OCI-LY1 (cell line): ENCODE data around the gene OXER1.
A peak's percentile ranks its signal among the peaks of the same experiment; 100 is the strongest.

Experiments used
- H2AFZ ChIP-seq: fragments of 200-600 bp; sonication (generic), shearing (Covaris generic); 2 replicates; pipeline ENCODE4 v1.6.0; 2014; ENCODE audit warnings: antibody characterized with exemption, mild to moderate bottlenecking, low read length
- H3F3A ChIP-seq: fragments of 200-600 bp; sonication (generic), shearing (Covaris generic); 2 replicates; pipeline ENCODE4 v1.6.0; 2014; ENCODE audit warnings: mild to moderate bottlenecking, antibody characterized with exemption, low read length, moderate library complexity; ENCODE audit not compliant: insufficient read depth
- H3K27ac ChIP-seq: fragments of 200-600 bp; sonication (generic); 2 replicates; pipeline ENCODE4 v1.5.1; 2014; ENCODE audit warnings: low read length, mixed run types, mild to moderate bottlenecking, low read depth; ENCODE audit not compliant: poor library complexity, severe bottlenecking
- H3K27me3 ChIP-seq: fragments of 200-600 bp; sonication (generic); 2 replicates; pipeline ENCODE4 v1.6.0; 2014; ENCODE audit warnings: antibody characterized with exemption, mild to moderate bottlenecking, low read length, moderate library complexity; ENCODE audit not compliant: insufficient read depth
- H3K36me3 ChIP-seq: fragments of 200-600 bp; sonication (generic); 2 replicates; pipeline ENCODE4 v1.6.1; 2014; ENCODE audit warnings: mild to moderate bottlenecking, antibody characterized with exemption, low read length, moderate library complexity, mixed read lengths; ENCODE audit not compliant: insufficient read depth
- H3K4me1 ChIP-seq: fragments of 200-600 bp; sonication (generic); 2 replicates; pipeline ENCODE4 v1.5.1; 2014; ENCODE audit warnings: mild to moderate bottlenecking, low read length, moderate library complexity; ENCODE audit not compliant: insufficient read depth, severe bottlenecking
- H3K4me2 ChIP-seq: fragments of 200-600 bp; sonication (generic), shearing (Covaris generic); 2 replicates; pipeline ENCODE4 v1.6.1; 2014; ENCODE audit warnings: low read length
- H3K4me3 ChIP-seq: fragments of 200-600 bp; sonication (generic); 2 replicates; pipeline ENCODE4 v1.5.1; 2014; ENCODE audit warnings: low read length, low read depth, mild to moderate bottlenecking, mixed read lengths; ENCODE audit not compliant: poor library complexity, severe bottlenecking
- H3K79me2 ChIP-seq: fragments of 200-600 bp; shearing (Covaris generic); 2 replicates; pipeline ENCODE4 v1.6.1; 2016; ENCODE audit warnings: mixed run types, low read length, mixed read lengths; ENCODE audit not compliant: insufficient read depth
- H3K9ac ChIP-seq: fragments of 200-600 bp; sonication (generic), shearing (Covaris generic); 2 replicates; pipeline ENCODE4 v1.6.1; 2014; ENCODE audit warnings: mild to moderate bottlenecking, low read length, mixed read lengths
- H3K9me2 ChIP-seq: fragments of 200-600 bp; sonication (generic), shearing (Covaris generic); 2 replicates; pipeline ENCODE4 v1.6.1; 2014; ENCODE audit warnings: low read depth, mild to moderate bottlenecking, low read length, mixed read lengths
- H3K9me3 ChIP-seq: fragments of 200-600 bp; shearing (Covaris generic); 2 replicates; pipeline ENCODE4 v1.6.1; 2014; ENCODE audit warnings: low read length, mixed read lengths
- H4K20me1 ChIP-seq: fragments of 200-600 bp; sonication (generic), shearing (Covaris generic); 2 replicates; pipeline ENCODE4 v1.6.0; 2016; ENCODE audit warnings: mild to moderate bottlenecking, low read length; ENCODE audit not compliant: insufficient read depth
- EZH2 ChIP-seq: fragments of 200-600 bp; sonication (generic), shearing (Covaris generic); IDR thresholded peaks from 2 replicates; pipeline ENCODE4 v1.8.0; 2017; ENCODE audit warnings: borderline replicate concordance, mixed run types, mild to moderate bottlenecking, antibody characterized with exemption, low read length, moderate library complexity, mixed read lengths
- TF ChIP-seq, protein P1 (sequence below): fragments of 200-600 bp; sonication (generic), shearing (Covaris generic); IDR thresholded peaks from 2 replicates; pipeline ENCODE4 v1.5.1; 2017; ENCODE audit warnings: mild to moderate bottlenecking, antibody characterized with exemption, low read length, moderate library complexity, mixed read lengths

OXER1 gene, protein sequence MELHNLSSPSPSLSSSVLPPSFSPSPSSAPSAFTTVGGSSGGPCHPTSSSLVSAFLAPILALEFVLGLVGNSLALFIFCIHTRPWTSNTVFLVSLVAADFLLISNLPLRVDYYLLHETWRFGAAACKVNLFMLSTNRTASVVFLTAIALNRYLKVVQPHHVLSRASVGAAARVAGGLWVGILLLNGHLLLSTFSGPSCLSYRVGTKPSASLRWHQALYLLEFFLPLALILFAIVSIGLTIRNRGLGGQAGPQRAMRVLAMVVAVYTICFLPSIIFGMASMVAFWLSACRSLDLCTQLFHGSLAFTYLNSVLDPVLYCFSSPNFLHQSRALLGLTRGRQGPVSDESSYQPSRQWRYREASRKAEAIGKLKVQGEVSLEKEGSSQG

DNA sequence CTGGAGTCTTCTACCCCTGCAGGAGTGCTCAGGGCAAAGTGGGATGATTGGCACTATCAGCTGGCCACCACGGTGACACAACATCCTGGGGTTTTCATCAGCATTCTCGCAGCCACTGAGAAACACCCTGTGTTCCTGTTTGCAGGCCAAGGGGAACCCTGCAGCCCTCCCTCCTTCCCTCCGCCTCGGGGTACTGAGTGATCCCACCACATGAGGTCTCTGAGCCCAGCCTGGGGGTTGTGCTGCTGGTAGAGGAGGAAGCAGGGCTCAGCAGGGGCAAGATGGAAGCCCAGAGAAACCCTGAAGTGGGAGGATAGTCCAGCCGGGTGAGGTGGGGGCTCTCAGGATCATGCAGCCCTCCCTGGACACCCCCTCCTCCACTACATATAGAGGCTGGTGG is at the start of gene OXER1:
OXER1 (minus strand) TSS at position 40 of the 400 bp plus-strand sequence. CDS start 73 bp downstream, outside the sequence.
- TF ChIP-seq, protein P1, sequence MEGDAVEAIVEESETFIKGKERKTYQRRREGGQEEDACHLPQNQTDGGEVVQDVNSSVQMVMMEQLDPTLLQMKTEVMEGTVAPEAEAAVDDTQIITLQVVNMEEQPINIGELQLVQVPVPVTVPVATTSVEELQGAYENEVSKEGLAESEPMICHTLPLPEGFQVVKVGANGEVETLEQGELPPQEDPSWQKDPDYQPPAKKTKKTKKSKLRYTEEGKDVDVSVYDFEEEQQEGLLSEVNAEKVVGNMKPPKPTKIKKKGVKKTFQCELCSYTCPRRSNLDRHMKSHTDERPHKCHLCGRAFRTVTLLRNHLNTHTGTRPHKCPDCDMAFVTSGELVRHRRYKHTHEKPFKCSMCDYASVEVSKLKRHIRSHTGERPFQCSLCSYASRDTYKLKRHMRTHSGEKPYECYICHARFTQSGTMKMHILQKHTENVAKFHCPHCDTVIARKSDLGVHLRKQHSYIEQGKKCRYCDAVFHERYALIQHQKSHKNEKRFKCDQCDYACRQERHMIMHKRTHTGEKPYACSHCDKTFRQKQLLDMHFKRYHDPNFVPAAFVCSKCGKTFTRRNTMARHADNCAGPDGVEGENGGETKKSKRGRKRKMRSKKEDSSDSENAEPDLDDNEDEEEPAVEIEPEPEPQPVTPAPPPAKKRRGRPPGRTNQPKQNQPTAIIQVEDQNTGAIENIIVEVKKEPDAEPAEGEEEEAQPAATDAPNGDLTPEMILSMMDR = no peak
- no peak within 1 kb of the TSS for H3K9ac ChIP-seq
- no peaks in the 10 kb centered on the region for H3F3A ChIP-seq
- no peak within 1 kb of the TSS for H2AFZ ChIP-seq
- H3K36me3 ChIP-seq = peaks cover 5% of the 10 kb centered on the region; the same call in 1 of the 2 replicates
- H3K79me2 ChIP-seq = no peaks in the 10 kb centered on the region
- H3K4me2 ChIP-seq = no peak within 1 kb of the TSS
- no peaks in the 10 kb centered on the region for H4K20me1 ChIP-seq
- no peak within 1 kb of the TSS for H3K27ac ChIP-seq
- H3K9me2 ChIP-seq = no peaks in the 10 kb centered on the region
- peaks cover 13% of the 10 kb centered on the region for H3K4me1 ChIP-seq
- no peak within 1 kb of the TSS for H3K4me3 ChIP-seq
- H3K27me3 ChIP-seq = no peaks in the 10 kb centered on the region
- no peaks in the 10 kb centered on the region for H3K9me3 ChIP-seq

DNA sequence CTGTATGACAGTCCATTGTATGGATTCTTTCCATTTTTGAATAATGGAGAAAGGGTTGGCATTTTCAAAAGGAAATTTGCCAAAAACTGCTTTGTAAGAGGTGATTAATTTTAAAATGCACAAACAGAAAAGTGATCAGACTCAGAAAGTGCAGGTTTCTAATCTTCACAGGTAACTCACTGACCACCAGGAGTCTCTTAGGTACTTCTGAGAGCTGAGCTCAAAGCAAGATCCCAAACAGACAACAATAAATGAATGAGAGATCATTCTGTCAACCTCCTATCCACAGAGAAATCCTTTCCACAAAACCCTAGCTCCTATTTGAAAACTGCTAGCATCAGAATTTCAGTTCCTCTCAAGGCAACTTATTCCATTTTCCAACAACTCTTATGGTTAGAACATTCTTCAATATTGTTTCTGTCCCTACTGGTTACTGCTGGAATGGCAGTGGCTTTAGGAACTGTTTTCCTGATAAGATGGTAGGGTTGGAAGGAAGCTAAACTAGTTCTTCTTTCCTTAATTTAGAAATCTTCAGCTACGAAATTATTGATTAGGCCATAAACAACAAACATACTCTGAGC is 49.1 kb upstream of the OXER1 start:
- TF ChIP-seq, protein P1 = peak; percentile 49; the same call in 1 of the 2 replicates
- TF ChIP-seq EZH2 = no peak
- Histone ChIP-seq H3K4me2 (no peak overlapping the region), H3K79me2 (no peaks in the 10 kb centered on the region), H3K9me3 (peaks cover 6% of the 10 kb centered on the region; the same call in 1 of the 2 replicates), H3K9me2 (no peaks in the 10 kb centered on the region), H3F3A (no peaks in the 10 kb centered on the region), H3K27ac (no peak overlapping the region), H3K36me3 (no peaks in the 10 kb centered on the region; the same call in 1 of the 2 replicates), H3K27me3 (no peaks in the 10 kb centered on the region; the same call in 1 of the 2 replicates), H4K20me1 (no peaks in the 10 kb centered on the region), H3K4me1 (peaks cover 24% of the 10 kb centered on the region), H2AFZ (no peak overlapping the region), H3K9ac (no peak overlapping the region), H3K4me3 (no peak overlapping the region)

DNA sequence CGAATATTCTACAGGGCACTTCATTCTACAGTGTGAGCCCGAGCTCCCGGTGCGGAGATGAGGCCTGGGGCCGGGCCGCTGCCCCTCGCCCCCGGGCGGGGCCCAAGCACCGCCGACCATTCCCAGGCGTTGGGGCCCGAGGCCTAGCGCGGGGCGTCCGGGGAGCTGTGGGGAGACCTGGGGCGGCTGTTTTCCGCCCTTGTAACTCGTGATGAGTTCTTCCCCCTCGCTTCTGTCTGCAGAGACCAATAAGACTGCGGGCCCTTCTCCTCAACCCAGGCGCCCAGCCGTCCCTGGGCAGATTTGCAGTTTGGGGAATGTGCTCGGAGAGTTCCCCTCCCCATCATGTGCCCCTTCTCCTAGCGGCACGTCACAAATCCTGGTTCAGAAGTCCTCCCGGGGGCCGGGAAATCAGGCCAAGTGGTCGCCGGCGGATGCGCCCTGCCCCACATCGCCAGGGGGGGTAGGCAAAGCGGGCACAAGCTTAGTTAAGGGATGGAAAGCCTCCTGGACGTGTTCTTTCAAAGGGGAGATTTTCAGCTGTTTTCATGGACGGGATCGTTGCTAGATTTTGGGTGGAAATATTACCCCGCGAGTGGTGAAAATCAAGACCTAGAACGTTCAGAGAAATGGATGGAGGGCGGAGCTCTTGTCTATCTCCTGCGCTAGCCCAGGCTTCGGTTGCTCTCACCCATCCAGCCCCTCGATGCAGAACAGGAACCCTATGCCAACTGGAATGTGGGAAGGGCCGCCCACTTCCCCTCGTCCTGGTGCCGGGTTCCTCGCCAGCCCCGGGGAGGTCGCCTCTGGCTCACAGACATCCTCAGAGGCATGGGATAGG is 47.3 kb upstream of the OXER1 start:
- Histone ChIP-seq H3K27ac (peak overlapping the region; percentile 82), H3K79me2 (no peaks in the 10 kb centered on the region), H3K4me1 (peaks cover 24% of the 10 kb centered on the region), H3K4me3 (peak overlapping the region; percentile 64), H4K20me1 (no peaks in the 10 kb centered on the region), H3K4me2 (peak overlapping the region; percentile 83), H2AFZ (peak overlapping the region; percentile 3), H3K27me3 (no peaks in the 10 kb centered on the region), H3F3A (no peaks in the 10 kb centered on the region), H3K9ac (peak overlapping the region; percentile 75), H3K36me3 (no peaks in the 10 kb centered on the region; the same call in 1 of the 2 replicates), H3K9me3 (peaks cover 6% of the 10 kb centered on the region; the same call in 1 of the 2 replicates), H3K9me2 (no peaks in the 10 kb centered on the region)
- TF ChIP-seq, protein P1 = no peak; the same call in 1 of the 2 replicates
- no peak for TF ChIP-seq EZH2
